Measurements from ENCODE around the gene TIMELESS. TPM values are rescaled to one million over a fixed set of nuclear protein-coding genes. Genes with fewer than 3 reads are reported as not detected.
A peak's percentile ranks its signal among the peaks of the same experiment; 100 is the strongest.

The TIMELESS gene
- total and polyA plus RNA-seq, 9 of the 15 experiments (the other 6 are each of a cell fraction or from before 2014, with no cell fraction given): 11.9 to 59.2 (median 35.8) TPM

- TF ChIP-seq AFF4 (CRISPR knock-in tag; IDR thresholded peaks at IDR 0.05) (peak; percentile 64), ZNF282 (CRISPR knock-in tag; IDR thresholded peaks at IDR 0.05) (no peak), GATAD2A (IDR thresholded peaks at IDR 0.05) (no peak), MEIS2 (IDR thresholded peaks at IDR 0.05; ENCODE audit: partially characterized antibody) (no peak), ESRRA (IDR thresholded peaks at IDR 0.05; ENCODE audit: borderline replicate concordance, low read depth) (peak; percentile 71; the same call in 1 of the 2 replicates), SFPQ (IDR thresholded peaks at IDR 0.05; ENCODE audit: low read depth, low read length) (no peak), SIN3B (IDR thresholded peaks at IDR 0.05; ENCODE audit: low read depth) (peak; percentile 87), KHSRP (IDR thresholded peaks at IDR 0.05) (peak; percentile 83), MTA3 (IDR thresholded peaks at IDR 0.05; ENCODE audit: borderline replicate concordance) (peak; percentile 69; the same call in 1 of the 2 replicates), SIN3A (IDR thresholded peaks at IDR 0.05; ENCODE audit: borderline replicate concordance in 2 of 2, control insufficient read depth in 1 of 2, low read depth in 2 of 2, low read length in 2 of 2) (peak; percentile 97 to 98)
- TF ChIP-seq, protein P1, sequence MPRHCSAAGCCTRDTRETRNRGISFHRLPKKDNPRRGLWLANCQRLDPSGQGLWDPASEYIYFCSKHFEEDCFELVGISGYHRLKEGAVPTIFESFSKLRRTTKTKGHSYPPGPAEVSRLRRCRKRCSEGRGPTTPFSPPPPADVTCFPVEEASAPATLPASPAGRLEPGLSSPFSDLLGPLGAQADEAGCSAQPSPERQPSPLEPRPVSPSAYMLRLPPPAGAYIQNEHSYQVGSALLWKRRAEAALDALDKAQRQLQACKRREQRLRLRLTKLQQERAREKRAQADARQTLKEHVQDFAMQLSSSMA (CRISPR knock-in tag; IDR thresholded peaks at IDR 0.05): no peak
- TF ChIP-seq, protein P2, sequence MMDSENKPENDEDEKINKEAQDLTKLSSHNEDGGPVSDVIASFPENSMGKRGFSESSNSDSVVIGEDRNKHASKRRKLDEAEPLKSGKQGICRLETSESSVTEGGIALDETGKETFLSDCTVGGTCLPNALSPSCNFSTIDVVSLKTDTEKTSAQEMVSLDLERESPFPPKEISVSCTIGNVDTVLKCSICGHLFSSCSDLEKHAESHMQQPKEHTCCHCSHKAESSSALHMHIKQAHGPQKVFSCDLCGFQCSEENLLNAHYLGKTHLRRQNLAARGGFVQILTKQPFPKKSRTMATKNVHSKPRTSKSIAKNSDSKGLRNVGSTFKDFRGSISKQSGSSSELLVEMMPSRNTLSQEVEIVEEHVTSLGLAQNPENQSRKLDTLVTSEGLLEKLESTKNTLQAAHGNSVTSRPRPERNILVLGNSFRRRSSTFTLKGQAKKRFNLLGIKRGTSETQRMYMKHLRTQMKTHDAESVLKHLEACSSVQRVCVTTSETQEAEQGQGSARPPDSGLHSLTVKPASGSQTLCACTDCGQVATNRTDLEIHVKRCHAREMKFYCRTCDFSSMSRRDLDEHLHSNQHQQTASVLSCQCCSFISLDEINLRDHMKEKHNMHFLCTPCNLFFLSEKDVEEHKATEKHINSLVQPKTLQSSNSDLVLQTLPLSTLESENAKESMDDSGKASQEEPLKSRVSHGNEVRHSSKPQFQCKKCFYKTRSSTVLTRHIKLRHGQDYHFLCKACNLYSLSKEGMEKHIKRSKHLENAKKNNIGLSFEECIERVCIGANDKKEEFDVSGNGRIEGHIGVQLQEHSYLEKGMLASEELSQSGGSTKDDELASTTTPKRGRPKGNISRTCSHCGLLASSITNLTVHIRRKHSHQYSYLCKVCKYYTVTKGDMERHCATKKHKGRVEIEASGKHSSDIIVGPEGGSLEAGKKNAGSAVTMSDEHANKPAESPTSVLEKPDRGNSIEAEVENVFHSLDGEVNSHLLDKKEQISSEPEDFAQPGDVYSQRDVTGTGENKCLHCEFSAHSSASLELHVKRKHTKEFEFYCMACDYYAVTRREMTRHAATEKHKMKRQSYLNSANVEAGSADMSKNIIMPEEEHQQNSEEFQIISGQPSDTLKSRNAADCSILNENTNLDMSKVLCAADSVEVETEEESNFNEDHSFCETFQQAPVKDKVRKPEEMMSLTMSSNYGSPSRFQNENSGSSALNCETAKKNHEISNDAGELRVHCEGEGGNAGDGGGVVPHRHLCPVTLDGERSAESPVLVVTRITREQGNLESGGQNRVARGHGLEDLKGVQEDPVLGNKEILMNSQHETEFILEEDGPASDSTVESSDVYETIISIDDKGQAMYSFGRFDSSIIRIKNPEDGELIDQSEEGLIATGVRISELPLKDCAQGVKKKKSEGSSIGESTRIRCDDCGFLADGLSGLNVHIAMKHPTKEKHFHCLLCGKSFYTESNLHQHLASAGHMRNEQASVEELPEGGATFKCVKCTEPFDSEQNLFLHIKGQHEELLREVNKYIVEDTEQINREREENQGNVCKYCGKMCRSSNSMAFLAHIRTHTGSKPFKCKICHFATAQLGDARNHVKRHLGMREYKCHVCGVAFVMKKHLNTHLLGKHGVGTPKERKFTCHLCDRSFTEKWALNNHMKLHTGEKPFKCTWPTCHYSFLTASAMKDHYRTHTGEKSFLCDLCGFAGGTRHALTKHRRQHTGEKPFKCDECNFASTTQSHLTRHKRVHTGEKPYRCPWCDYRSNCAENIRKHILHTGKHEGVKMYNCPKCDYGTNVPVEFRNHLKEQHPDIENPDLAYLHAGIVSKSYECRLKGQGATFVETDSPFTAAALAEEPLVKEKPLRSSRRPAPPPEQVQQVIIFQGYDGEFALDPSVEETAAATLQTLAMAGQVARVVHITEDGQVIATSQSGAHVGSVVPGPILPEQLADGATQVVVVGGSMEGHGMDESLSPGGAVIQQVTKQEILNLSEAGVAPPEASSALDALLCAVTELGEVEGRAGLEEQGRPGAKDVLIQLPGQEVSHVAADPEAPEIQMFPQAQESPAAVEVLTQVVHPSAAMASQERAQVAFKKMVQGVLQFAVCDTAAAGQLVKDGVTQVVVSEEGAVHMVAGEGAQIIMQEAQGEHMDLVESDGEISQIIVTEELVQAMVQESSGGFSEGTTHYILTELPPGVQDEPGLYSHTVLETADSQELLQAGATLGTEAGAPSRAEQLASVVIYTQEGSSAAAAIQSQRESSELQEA (IDR thresholded peaks at IDR 0.05; ENCODE audit: low read depth): no peak; the same call in 1 of the 2 replicates
Observed at GRCh38 chr12:56468216-56469006, 19.2 kb upstream of the TIMELESS start, which contains the start of gene SPRYD4 (continued).
